Measurements from ENCODE around the gene CYP27A1. TPM values are rescaled to one million over a fixed set of nuclear protein-coding genes. Genes with fewer than 3 reads are reported as not detected.

The CYP27A1 gene
- total and polyA plus RNA-seq, 2 of the 4 experiments (the other 2 are of a cell fraction) = 5.2 to 5.3 TPM

GRCh38 chr2:218761795-218762194 is 20.2 kb upstream of the CYP27A1 start:
- BruUV-seq (replicated peaks) = no TSS peak
- CTCF ChIA-PET = interaction anchor here (0.9 kb wide), 1 partner anchor 51 kb away, joined by 3 read pairs; the partner anchor contains the start of gene TTLL4
- Histone ChIP-seq H4K8ac (ENCODE audit: low read depth in 2 of 2, low read length in 2 of 2) (no peak overlapping the region), H3K79me1 (ENCODE audit: low read depth in 1 of 2, low read length in 2 of 2) (no peaks in the 10 kb centered on the region), H3K4me2 (ENCODE audit: low read depth, low read length) (no peak overlapping the region), H2BK20ac (ENCODE audit: low read depth, low read length) (no peak overlapping the region), H3K9ac (ENCODE audit: low read depth, low read length) (no peak overlapping the region), H2BK5ac (ENCODE audit: low read depth, low read length, poor library complexity, severe bottlenecking) (no peak overlapping the region), H2AFZ (replicated peaks; ENCODE audit: low read length, poor library complexity) (no peak overlapping the region), H3K23ac (ENCODE audit: low read depth, low read length) (no peak overlapping the region), H3K4me3 (ENCODE audit: insufficient read depth, low read depth, low read length) (no peak overlapping the region), H3K9me3 (ENCODE audit: control insufficient read depth, insufficient read depth, low read length) (no peaks in the 10 kb centered on the region), H3K9me1 (ENCODE audit: insufficient read depth, low read length) (no peaks in the 10 kb centered on the region), H4K5ac (ENCODE audit: low read depth, low read length) (no peak overlapping the region), H3K56ac (ENCODE audit: extremely low read depth, insufficient read depth, low read length) (no peak overlapping the region), H2AK5ac (ENCODE audit: low read depth, low read length) (no peak overlapping the region), H2AK9ac (replicated peaks; ENCODE audit: low read depth, low read length, poor library complexity) (no peak overlapping the region), H4K20me1 (ENCODE audit: insufficient read depth, low read length) (no peaks in the 10 kb centered on the region), H2BK120ac (ENCODE audit: low read depth, low read length) (no peak overlapping the region), H3K27ac (ENCODE audit: insufficient read depth, low read length) (no peak overlapping the region), H3K4ac (ENCODE audit: low read depth, low read length) (no peak overlapping the region), H2BK15ac (ENCODE audit: low read depth, low read length) (no peak overlapping the region), H3K27me3 (ENCODE audit: control insufficient read depth, insufficient read depth, low read length) (no peaks in the 10 kb centered on the region), H3K36me3 (ENCODE audit: control insufficient read depth, insufficient read depth, low read length) (peaks cover 5% of the 10 kb centered on the region; the same call in 1 of the 2 replicates), H3K4me1 (ENCODE audit: control insufficient read depth, insufficient read depth, low read length) (no peaks in the 10 kb centered on the region), H3K18ac (ENCODE audit: low read depth, low read length) (no peak overlapping the region), H3K14ac (replicated peaks; ENCODE audit: low read depth, low read length) (no peak overlapping the region), H4K91ac (ENCODE audit: insufficient read depth, low read depth, low read length) (no peak overlapping the region)
- TF ChIP-seq RAD21 (IDR thresholded peaks at IDR 0.05; ENCODE audit: low read length) (no peak), SMC3 (IDR thresholded peaks at IDR 0.05; ENCODE audit: low read depth, low read length) (no peak), BHLHE40 (IDR thresholded peaks at IDR 0.05; ENCODE audit: low read depth, low read length) (no peak), MAZ (IDR thresholded peaks at IDR 0.05; ENCODE audit: borderline replicate concordance, low read depth, low read length) (no peak), CTCF (conservative IDR thresholded peaks at IDR 0.05; ENCODE audit: low read depth, low read length) (no peak), ELK1 (IDR thresholded peaks at IDR 0.05; ENCODE audit: borderline replicate concordance, low read depth, low read length) (no peak), CEBPB (IDR thresholded peaks at IDR 0.05; ENCODE audit: low read depth, low read length) (no peak), MAFK (IDR thresholded peaks at IDR 0.05; ENCODE audit: low read depth, low read length) (no peak)
- no peak for DNase-seq
- no peak for ATAC-seq (ENCODE audit: low read depth)
- POLR2A ChIA-PET (ENCODE audit: unreplicated experiment) = no interaction called here
- no CpG with 5 or more reads among the region's 2 CpGs for WGBS, 2 experiments (ENCODE audit: extremely low coverage in 2 of 2, insufficient read length in 1 of 2)
- intact Hi-C loops (cut with micrococcal nuclease) (no loop called here), dilution Hi-C loops (cut with HindIII; ENCODE audit: low sequenced_read_pairs, unreplicated experiment) (no loop called here), in situ Hi-C loops (cut with MboI; ENCODE audit: low sequenced_read_pairs) (no loop called here)

All from IMR-90 (cell line).